Neural progenitor cell (in vitro differentiated cells): ENCODE results near the gene PARVG. TPM values are rescaled to one million over a fixed set of nuclear protein-coding genes. Genes with fewer than 3 reads are reported as not detected.

Experiments
- DNase-seq: peaks from one replicate; pipeline ENCODE4 v3.0.0-alpha.2; 2016; ENCODE audit warnings: low spot score
- H2AFZ ChIP-seq: fragments of 200-600 bp; sonication (generic); replicated peaks from 2 replicates; pipeline ENCODE4 v1.6.1; 2016; ENCODE audit warnings: antibody characterized with exemption
- H3F3A ChIP-seq: fragments of 200-600 bp; sonication (generic); 2 replicates; pipeline ENCODE4 v1.6.1; 2016; ENCODE audit warnings: antibody characterized with exemption, low read depth
- H3K27ac ChIP-seq: fragments of 200-600 bp; sonication (generic); 2 replicates; pipeline ENCODE4 v1.5.1; 2016; ENCODE audit warnings: mild to moderate bottlenecking
- H3K27me3 ChIP-seq: fragments of 200-600 bp; sonication (generic); 2 replicates; pipeline ENCODE4 v1.6.1; 2016; ENCODE audit warnings: mild to moderate bottlenecking, moderate library complexity
- H3K36me3 ChIP-seq: fragments of 200-600 bp; sonication (generic); 2 replicates; pipeline ENCODE4 v1.5.1; 2016
- H3K4me1 ChIP-seq: fragments of 200-600 bp; sonication (generic); 2 replicates; pipeline ENCODE4 v1.6.1; 2016; ENCODE audit warnings: mixed run types
- H3K4me2 ChIP-seq: fragments of 200-600 bp; sonication (generic); 2 replicates; pipeline ENCODE4 v1.6.1; 2016
- H3K4me3 ChIP-seq: fragments of 200-600 bp; sonication (generic); 2 replicates; pipeline ENCODE4 v1.5.1; 2016
- H3K79me2 ChIP-seq: fragments of 200-600 bp; sonication (generic); 2 replicates; pipeline ENCODE4 v1.6.1; 2016; ENCODE audit warnings: low read depth
- H3K9ac ChIP-seq: fragments of 200-600 bp; sonication (generic); 2 replicates; pipeline ENCODE4 v1.6.1; 2016
- H3K9me3 ChIP-seq: fragments of 200-600 bp; sonication (generic); 2 replicates; pipeline ENCODE4 v1.5.1; 2016; ENCODE audit warnings: low read depth
- H4K20me1 ChIP-seq: fragments of 200-600 bp; sonication (generic); 2 replicates; pipeline ENCODE4 v1.6.1; 2016; ENCODE audit warnings: low read depth
- H3K27ac Mint-ChIP-seq: 3 replicates; pipeline ENCODE4 v1.8.0; 2021; ENCODE audit warnings: mixed read lengths
- H3K27me3 Mint-ChIP-seq: 2 replicates; pipeline ENCODE4 v1.8.0; 2022; ENCODE audit warnings: low read depth, mild to moderate bottlenecking, inconsistent platforms, moderate library complexity, mixed read lengths; ENCODE audit not compliant: insufficient read depth
- H3K36me3 Mint-ChIP-seq: 3 replicates; pipeline ENCODE4 v1.8.0; 2021; ENCODE audit warnings: mixed read lengths
- H3K4me1 Mint-ChIP-seq: 3 replicates; pipeline ENCODE4 v1.8.0; 2021; ENCODE audit warnings: mixed read lengths
- H3K4me3 Mint-ChIP-seq: 3 replicates; pipeline ENCODE4 v1.8.0; 2021; ENCODE audit warnings: mild to moderate bottlenecking, moderate library complexity, mixed read lengths
- H3K9me3 Mint-ChIP-seq: 3 replicates; pipeline ENCODE4 v1.8.0; 2020; ENCODE audit warnings: mixed read lengths
- EZH2 ChIP-seq: fragments of 200-600 bp; sonication (generic); IDR thresholded peaks from 2 replicates; pipeline ENCODE4 v1.6.1; 2017; ENCODE audit warnings: antibody characterized with exemption, mild to moderate bottlenecking, moderate library complexity
- EZH2phosphoT487 ChIP-seq: fragments of 200-600 bp; sonication (generic); IDR thresholded peaks from 2 replicates; pipeline ENCODE4 v1.6.1; 2017; ENCODE audit warnings: antibody characterized with exemption
- total RNA-seq: library from RNA; depleted of rRNA; stranded (reverse); fragments of >200 nt; gene quantifications from 2 replicates; pipeline ENCODE4 v1.2.3, GENCODE V29; 2015; ENCODE audit warnings: low replicate concordance
- TF ChIP-seq, protein P1 (sequence below): fragments of 200-600 bp; sonication (generic); IDR thresholded peaks from 2 replicates; pipeline ENCODE4 v1.5.1; 2017; ENCODE audit warnings: antibody characterized with exemption, mild to moderate bottlenecking

Gene PARVG
- total RNA-seq, 1 donor from 2014 or later = not detected

DNA sequence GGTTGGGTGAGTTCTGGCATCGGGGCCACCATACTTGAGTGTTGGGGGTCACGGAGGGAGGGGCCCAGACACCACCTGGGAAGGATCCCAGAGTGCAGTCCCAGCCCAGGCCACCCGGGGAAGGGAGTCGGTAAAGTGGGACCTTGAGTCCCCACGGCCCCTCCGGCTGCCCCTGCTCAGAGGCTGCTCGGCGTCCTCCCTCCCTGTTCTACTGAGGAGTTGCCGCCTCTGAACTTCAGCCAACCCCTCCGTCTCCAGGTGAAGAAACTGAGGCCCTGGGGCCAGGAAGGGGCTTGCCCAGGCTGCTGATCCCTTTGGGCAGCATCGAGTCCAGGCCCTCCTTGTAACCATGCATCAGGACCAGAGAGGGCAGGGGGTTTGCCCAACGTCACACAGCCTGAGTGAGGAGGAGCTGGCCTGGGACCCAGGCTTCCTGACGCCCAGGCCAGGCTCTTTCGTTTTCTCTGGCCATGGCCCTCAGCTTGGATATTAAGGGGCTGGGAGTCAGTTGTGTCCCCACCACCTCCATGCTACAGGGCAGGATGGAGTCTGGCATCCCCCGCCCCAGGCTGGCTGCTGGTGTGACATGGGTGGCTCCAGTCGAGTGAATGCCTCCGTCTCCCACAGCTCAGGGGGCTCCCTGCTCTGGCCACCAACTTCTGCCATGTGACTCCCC lies 1.3 kb downstream of the PARVG start:
- Histone ChIP-seq H3K27ac (no peak overlapping the region), H3K36me3 (no peaks in the 10 kb centered on the region), H3K9me3 (no peaks in the 10 kb centered on the region), H3K4me3 (no peak overlapping the region), H3K79me2 (no peaks in the 10 kb centered on the region), H3K9ac (no peak overlapping the region), H2AFZ (no peak overlapping the region), H4K20me1 (no peaks in the 10 kb centered on the region), H3F3A (peaks cover 23% of the 10 kb centered on the region), H3K4me2 (no peak overlapping the region), H3K27me3 (no peaks in the 10 kb centered on the region), H3K4me1 (peaks cover 28% of the 10 kb centered on the region)
- no peaks in the 10 kb centered on the region for H3K36me3 Mint-ChIP-seq
- no peak overlapping the region for H3K4me3 Mint-ChIP-seq
- TF ChIP-seq EZH2phosphoT487 (no peak), EZH2 (no peak)
- TF ChIP-seq, protein P1, sequence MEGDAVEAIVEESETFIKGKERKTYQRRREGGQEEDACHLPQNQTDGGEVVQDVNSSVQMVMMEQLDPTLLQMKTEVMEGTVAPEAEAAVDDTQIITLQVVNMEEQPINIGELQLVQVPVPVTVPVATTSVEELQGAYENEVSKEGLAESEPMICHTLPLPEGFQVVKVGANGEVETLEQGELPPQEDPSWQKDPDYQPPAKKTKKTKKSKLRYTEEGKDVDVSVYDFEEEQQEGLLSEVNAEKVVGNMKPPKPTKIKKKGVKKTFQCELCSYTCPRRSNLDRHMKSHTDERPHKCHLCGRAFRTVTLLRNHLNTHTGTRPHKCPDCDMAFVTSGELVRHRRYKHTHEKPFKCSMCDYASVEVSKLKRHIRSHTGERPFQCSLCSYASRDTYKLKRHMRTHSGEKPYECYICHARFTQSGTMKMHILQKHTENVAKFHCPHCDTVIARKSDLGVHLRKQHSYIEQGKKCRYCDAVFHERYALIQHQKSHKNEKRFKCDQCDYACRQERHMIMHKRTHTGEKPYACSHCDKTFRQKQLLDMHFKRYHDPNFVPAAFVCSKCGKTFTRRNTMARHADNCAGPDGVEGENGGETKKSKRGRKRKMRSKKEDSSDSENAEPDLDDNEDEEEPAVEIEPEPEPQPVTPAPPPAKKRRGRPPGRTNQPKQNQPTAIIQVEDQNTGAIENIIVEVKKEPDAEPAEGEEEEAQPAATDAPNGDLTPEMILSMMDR = no peak
- H3K4me1 Mint-ChIP-seq = peaks cover 20% of the 10 kb centered on the region
- no peak for DNase-seq
- peaks cover 5% of the 10 kb centered on the region for H3K27me3 Mint-ChIP-seq
- no peaks in the 10 kb centered on the region for H3K9me3 Mint-ChIP-seq
- no peak overlapping the region for H3K27ac Mint-ChIP-seq

- H3K4me3 ChIP-seq = no peak overlapping the region
- no peak overlapping the region for H3K9ac ChIP-seq
- DNase-seq = no peak
- H4K20me1 ChIP-seq = no peaks in the 10 kb centered on the region
- no peak overlapping the region for H3K27ac ChIP-seq
- H3K4me1 ChIP-seq = peaks cover 28% of the 10 kb centered on the region
- TF ChIP-seq EZH2 (no peak), EZH2phosphoT487 (no peak)
- TF ChIP-seq, protein P1 = no peak
- H2AFZ ChIP-seq = no peak overlapping the region
- H3F3A ChIP-seq = peaks cover 23% of the 10 kb centered on the region
- no peaks in the 10 kb centered on the region for H3K36me3 ChIP-seq
- no peak overlapping the region for H3K4me3 Mint-ChIP-seq
- no peaks in the 10 kb centered on the region for H3K27me3 ChIP-seq
- no peak overlapping the region for H3K27ac Mint-ChIP-seq
- H3K36me3 Mint-ChIP-seq = no peaks in the 10 kb centered on the region
- peaks cover 20% of the 10 kb centered on the region for H3K4me1 Mint-ChIP-seq
- H3K9me3 ChIP-seq = no peaks in the 10 kb centered on the region
- no peaks in the 10 kb centered on the region for H3K9me3 Mint-ChIP-seq
- peaks cover 5% of the 10 kb centered on the region for H3K27me3 Mint-ChIP-seq
- H3K79me2 ChIP-seq = no peaks in the 10 kb centered on the region
- no peak overlapping the region for H3K4me2 ChIP-seq
These were observed 2.0 kb downstream of the PARVG start for GRCh38 chr22:44182588-44183286.

GRCh38 chr22:44183287-44183588 lies 2.5 kb downstream of the PARVG start:
- Mint-ChIP-seq H3K4me1 (peaks cover 20% of the 10 kb centered on the region), H3K4me3 (no peak overlapping the region), H3K36me3 (no peaks in the 10 kb centered on the region), H3K27ac (no peak overlapping the region), H3K9me3 (no peaks in the 10 kb centered on the region), H3K27me3 (peaks cover 5% of the 10 kb centered on the region)
- H3K79me2 ChIP-seq = no peaks in the 10 kb centered on the region
- no peak overlapping the region for H3K4me3 ChIP-seq
- H3K27me3 ChIP-seq = no peaks in the 10 kb centered on the region
- no peak overlapping the region for H3K9ac ChIP-seq
- no peaks in the 10 kb centered on the region for H3K36me3 ChIP-seq
- no peak overlapping the region for H3K27ac ChIP-seq
- H2AFZ ChIP-seq = no peak overlapping the region
- peaks cover 23% of the 10 kb centered on the region for H3F3A ChIP-seq
- H4K20me1 ChIP-seq = no peaks in the 10 kb centered on the region
- H3K4me1 ChIP-seq = peaks cover 28% of the 10 kb centered on the region
- H3K9me3 ChIP-seq = no peaks in the 10 kb centered on the region
- no peak overlapping the region for H3K4me2 ChIP-seq
- no peak for DNase-seq
- no peak for TF ChIP-seq EZH2
- TF ChIP-seq, protein P1 = no peak
- TF ChIP-seq EZH2phosphoT487 = no peak
